ENCODE data around the gene SLC25A23.
"Not testable (repeated sequence)": the region's sequence is repeated elsewhere in the genome, so short reads cannot be mapped to it uniquely, and the experiment has no call there.

GRCh38 chr19:6428692-6429418 is 30.7 kb downstream of the SLC25A23 start:
- not testable (repeated sequence) for TF ChIP-seq CTCF (IDR thresholded peaks at IDR 0.05; ENCODE audit: poor library complexity); EZH2 (IDR thresholded peaks at IDR 0.05; ENCODE audit: borderline replicate concordance)
